CD14-positive monocyte (primary cell): ENCODE measurements around the gene ABCA2. TPM values are rescaled to one million over a fixed set of nuclear protein-coding genes. Genes with fewer than 3 reads are reported as not detected.

Source experiments
- DNase-seq, 3 donors: peaks; one replicate each; pipeline ENCODE4 v3.0.0-alpha.2; 2011 to 2022
- H2AFZ ChIP-seq: 2 replicates; pipeline ENCODE4 v1.6.0; 2012; ENCODE audit warnings: mild to moderate bottlenecking, low read depth, low read length, inconsistent platforms; ENCODE audit not compliant: insufficient read depth, poor library complexity, severe bottlenecking
- H3K27ac ChIP-seq, 2 donors: 1 replicate in 1 of 2; 2 replicates in 1 of 2; pipeline ENCODE4 v1.5.1; 2012 to 2013; ENCODE audit warnings: low read length in 2 of 2, control low read depth in 1 of 2, inconsistent platforms in 1 of 2, low read depth in 1 of 2, mild to moderate bottlenecking in 1 of 2
- H3K27me3 ChIP-seq, 2 donors: one replicate each; pipeline versions ENCODE4 v1.6.0 to v1.6.1; 2011 to 2013; ENCODE audit warnings: low read length in 2 of 2; ENCODE audit not compliant: control insufficient read depth in 2 of 2, insufficient read depth in 2 of 2
- H3K36me3 ChIP-seq, 2 donors: replicated peaks in 1 of 2; 1 replicate in 1 of 2; 2 replicates in 1 of 2; pipeline versions ENCODE4 v1.5.1 to v1.6.1; 2012 to 2013; ENCODE audit warnings: low read length in 2 of 2, control low read depth in 1 of 2, inconsistent platforms in 1 of 2, mild to moderate bottlenecking in 1 of 2; ENCODE audit not compliant: insufficient read depth in 2 of 2, control insufficient read depth in 1 of 2
- H3K4me1 ChIP-seq, 2 donors: 1 replicate in 1 of 2; 2 replicates in 1 of 2; pipeline versions ENCODE4 v1.5.1 to v1.6.1; 2012 to 2013; ENCODE audit warnings: low read length in 2 of 2, control low read depth in 1 of 2, inconsistent platforms in 1 of 2, mild to moderate bottlenecking in 1 of 2, moderate library complexity in 1 of 2; ENCODE audit not compliant: insufficient read depth in 2 of 2, control insufficient read depth in 1 of 2
- H3K4me2 ChIP-seq: replicated peaks from 2 replicates; pipeline ENCODE3; 2012; ENCODE audit warnings: low read length, moderate library complexity, mild to moderate bottlenecking; ENCODE audit not compliant: poor library complexity, severe bottlenecking; ENCODE audit errors: extremely low read depth
- H3K4me3 ChIP-seq, 3 experiments: fragments of 200-600 bp in 1 of 3; sonication (generic) in 1 of 3; replicated peaks in 1 of 3; 1 replicate in 2 of 3; 2 replicates in 1 of 3; pipeline ENCODE4 v1.5.1; 2011 to 2013; ENCODE audit warnings: low read length in 3 of 3, mild to moderate bottlenecking in 3 of 3, control low read depth in 2 of 3, low read depth in 2 of 3, inconsistent platforms in 1 of 3, moderate library complexity in 1 of 3
- H3K79me2 ChIP-seq: 2 replicates; pipeline ENCODE4 v1.6.0; 2012; ENCODE audit warnings: mild to moderate bottlenecking, control low read depth, inconsistent platforms, low read length, moderate library complexity; ENCODE audit not compliant: insufficient read depth
- H3K9ac ChIP-seq: 2 replicates; pipeline ENCODE4 v1.6.0; 2017; ENCODE audit warnings: low read length, mild to moderate bottlenecking; ENCODE audit not compliant: insufficient read depth, poor library complexity, severe bottlenecking
- H3K9me3 ChIP-seq, 2 donors: replicated peaks in 1 of 2; 1 replicate in 1 of 2; 2 replicates in 1 of 2; pipeline versions ENCODE4 v1.5.1 to v1.6.1; 2012 to 2013; ENCODE audit warnings: low read length in 2 of 2, control low read depth in 1 of 2; ENCODE audit not compliant: control insufficient read depth in 1 of 2, insufficient read depth in 1 of 2
- H4K20me1 ChIP-seq: 2 replicates; pipeline ENCODE4 v1.6.0; 2012; ENCODE audit warnings: mild to moderate bottlenecking, low read length, control low read depth, moderate library complexity; ENCODE audit not compliant: insufficient read depth
- H3K27ac Mint-ChIP-seq, 7 donors: one replicate each; pipeline ENCODE4 v1.8.0; 2020; ENCODE audit warnings: mild to moderate bottlenecking in 7 of 7, mixed read lengths in 7 of 7, moderate library complexity in 6 of 7, inconsistent platforms in 2 of 7
- H3K27me3 Mint-ChIP-seq, 3 donors: one replicate each; pipeline ENCODE4 v1.8.0; 2021 to 2022; ENCODE audit warnings: low read depth in 3 of 3, mild to moderate bottlenecking in 3 of 3, mixed read lengths in 3 of 3, moderate library complexity in 3 of 3, inconsistent platforms in 1 of 3
- H3K36me3 Mint-ChIP-seq, 2 donors: one replicate each; pipeline ENCODE4 v1.8.0; 2020; ENCODE audit warnings: mixed read lengths in 2 of 2, inconsistent platforms in 1 of 2, mild to moderate bottlenecking in 1 of 2
- H3K4me1 Mint-ChIP-seq: one replicate; pipeline ENCODE4 v1.8.0; 2020; ENCODE audit warnings: mild to moderate bottlenecking, mixed read lengths
- H3K4me3 Mint-ChIP-seq, 2 donors: one replicate each; pipeline ENCODE4 v1.8.0; 2020; ENCODE audit warnings: mild to moderate bottlenecking in 2 of 2, mixed read lengths in 2 of 2, moderate library complexity in 1 of 2
- H3K9me3 Mint-ChIP-seq, 7 donors: one replicate each; pipeline ENCODE4 v1.8.0; 2020 to 2022; ENCODE audit warnings: mixed read lengths in 7 of 7, mild to moderate bottlenecking in 6 of 7, moderate library complexity in 6 of 7, inconsistent platforms in 2 of 7
- WGBS: methylation state at CpG from one replicate; pipeline ENCODE4 v1.1.5; 2013; ENCODE audit warnings: missing lambda C conversion rate; ENCODE audit not compliant: insufficient coverage; 5-methylcytosine and 5-hydroxymethylcytosine counted together
- intact Hi-C, 2 donors: fragments of 100-400 bp; cut with micrococcal nuclease; formaldehyde crosslinking; loops; one replicate each; pipeline versions ENCODE4 v1.15.0 to v1.15.1; 2023
- polyA plus RNA-seq, 3 donors: library from polyadenylated mRNA; depleted of rRNA in 1 of 3; unstranded in 2 of 3; stranded (reverse) in 1 of 3; fragments of 300-500 nt in 2 of 3; fragments of >200 nt in 1 of 3; fragmentation: Illumina TruSeq in 2 of 3; gene quantifications; 1 replicate in 2 of 3; 2 replicates in 1 of 3; pipeline ENCODE4 v1.2.3, GENCODE V29; 2012 to 2021
- TF ChIP-seq, protein P1 (sequence below): fragments of 200-600 bp; IDR thresholded peaks from one replicate; pipeline ENCODE4 v1.8.0; 2022; ENCODE audit warnings: antibody characterized with exemption, mild to moderate bottlenecking

The ABCA2 gene
- polyA plus RNA-seq, 3 donors = 0.18 to 30.7 (median 0.40) TPM

DNA sequence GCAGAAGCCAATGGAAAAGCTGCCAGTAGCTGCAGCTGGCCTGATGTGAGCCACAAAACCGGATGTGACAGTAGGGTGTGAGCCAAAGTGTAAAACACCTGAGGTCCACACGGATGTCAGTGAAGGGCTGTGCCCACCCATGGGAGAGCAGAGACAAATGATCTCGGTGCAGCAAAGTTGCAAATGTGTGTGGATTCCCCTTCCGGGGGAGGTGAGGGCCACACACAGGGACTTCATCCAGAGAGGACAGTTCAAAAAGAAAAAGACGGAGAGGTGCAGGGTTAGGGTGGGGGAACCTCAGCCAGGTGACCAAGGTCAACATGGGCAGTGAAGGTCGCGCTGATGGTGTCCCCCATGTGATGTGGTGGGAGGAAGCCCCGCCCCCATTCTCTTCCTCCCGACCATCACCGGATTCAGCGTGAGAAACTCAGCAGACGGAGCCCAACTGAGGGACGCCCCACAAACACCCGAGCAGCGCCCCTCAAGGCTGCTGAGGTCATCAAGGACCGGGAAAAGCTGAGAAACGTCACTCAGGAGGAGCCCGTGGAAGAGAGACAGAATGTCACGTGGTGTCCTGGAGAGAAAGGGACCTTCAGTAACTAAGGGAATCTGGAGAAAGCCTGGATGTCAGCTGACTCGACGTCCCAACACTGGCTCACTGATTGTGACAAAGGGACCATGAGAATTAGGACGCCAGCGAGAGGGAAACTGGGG, 62.1 kb downstream of the ABCA2 start:
- H4K20me1 ChIP-seq = no peaks in the 10 kb centered on the region
- peak overlapping the region; percentile 39 to 73 for H3K4me3 Mint-ChIP-seq
- peaks cover 10 to 17% of the 10 kb centered on the region in 2 donors for H3K4me1 ChIP-seq
- H3K27me3 ChIP-seq = no peaks in the 10 kb centered on the region
- peaks cover 0 to 2% (median 0%) of the 10 kb centered on the region in 7 donors for H3K9me3 Mint-ChIP-seq
- no peaks in the 10 kb centered on the region for H3K36me3 Mint-ChIP-seq
- DNase-seq = peak in 2 of 3 donors; percentile 12 to 52
- no peak overlapping the region for H2AFZ ChIP-seq
- TF ChIP-seq, protein P1, sequence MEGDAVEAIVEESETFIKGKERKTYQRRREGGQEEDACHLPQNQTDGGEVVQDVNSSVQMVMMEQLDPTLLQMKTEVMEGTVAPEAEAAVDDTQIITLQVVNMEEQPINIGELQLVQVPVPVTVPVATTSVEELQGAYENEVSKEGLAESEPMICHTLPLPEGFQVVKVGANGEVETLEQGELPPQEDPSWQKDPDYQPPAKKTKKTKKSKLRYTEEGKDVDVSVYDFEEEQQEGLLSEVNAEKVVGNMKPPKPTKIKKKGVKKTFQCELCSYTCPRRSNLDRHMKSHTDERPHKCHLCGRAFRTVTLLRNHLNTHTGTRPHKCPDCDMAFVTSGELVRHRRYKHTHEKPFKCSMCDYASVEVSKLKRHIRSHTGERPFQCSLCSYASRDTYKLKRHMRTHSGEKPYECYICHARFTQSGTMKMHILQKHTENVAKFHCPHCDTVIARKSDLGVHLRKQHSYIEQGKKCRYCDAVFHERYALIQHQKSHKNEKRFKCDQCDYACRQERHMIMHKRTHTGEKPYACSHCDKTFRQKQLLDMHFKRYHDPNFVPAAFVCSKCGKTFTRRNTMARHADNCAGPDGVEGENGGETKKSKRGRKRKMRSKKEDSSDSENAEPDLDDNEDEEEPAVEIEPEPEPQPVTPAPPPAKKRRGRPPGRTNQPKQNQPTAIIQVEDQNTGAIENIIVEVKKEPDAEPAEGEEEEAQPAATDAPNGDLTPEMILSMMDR = no peak
- 31% methylated on average over 16 of the region's 23 CpGs for WGBS
- intact Hi-C loops = no loop called here
- no peaks in the 10 kb centered on the region for H3K79me2 ChIP-seq
- H3K4me1 Mint-ChIP-seq = peaks cover 16% of the 10 kb centered on the region
- H3K9ac ChIP-seq = no peak overlapping the region
- H3K36me3 ChIP-seq = no peaks in the 10 kb centered on the region
- no peaks in the 10 kb centered on the region for H3K9me3 ChIP-seq
- H3K4me3 ChIP-seq = no peak overlapping the region
- peaks cover 8 to 18% (median 14%) of the 10 kb centered on the region in 3 donors for H3K27me3 Mint-ChIP-seq
- H3K27ac ChIP-seq = no peak overlapping the region
- H3K4me2 ChIP-seq = no peak overlapping the region
- H3K27ac Mint-ChIP-seq = peak overlapping the region in 1 of 7 donors; percentile 54

DNA sequence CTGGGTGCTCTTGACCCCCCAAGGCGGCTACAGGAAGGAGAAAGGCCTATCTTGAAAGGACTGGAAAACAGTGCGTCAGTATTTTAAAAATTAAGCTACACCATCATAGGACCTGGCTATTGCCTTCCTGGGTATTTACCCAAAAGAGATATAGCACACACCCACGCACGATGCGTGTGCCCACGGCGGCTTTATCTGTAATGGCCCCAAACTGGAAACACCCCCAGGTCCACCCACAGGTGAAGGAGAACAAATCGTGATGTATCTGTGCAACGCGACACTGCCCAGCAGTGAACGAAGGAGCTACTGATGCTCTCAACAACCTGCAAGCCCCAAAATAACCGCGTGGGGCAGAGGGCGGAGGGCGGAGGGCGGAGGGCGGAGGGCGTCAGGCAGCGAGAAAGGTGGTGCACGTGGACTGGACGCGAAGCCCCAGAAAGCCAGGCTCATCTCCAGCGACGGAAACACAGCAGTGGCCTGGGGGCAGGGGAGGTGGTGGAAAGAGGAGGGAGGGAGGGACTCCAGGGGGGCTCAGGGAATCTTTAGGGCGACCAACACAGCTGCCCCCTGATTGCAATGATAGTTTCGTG, 63.1 kb downstream of the ABCA2 start:
- Histone ChIP-seq H3K36me3 (no peaks in the 10 kb centered on the region), H3K27me3 (no peaks in the 10 kb centered on the region), H3K27ac (no peak overlapping the region), H4K20me1 (no peaks in the 10 kb centered on the region), H2AFZ (peak overlapping the region; percentile 23), H3K4me2 (no peak overlapping the region), H3K4me1 (peaks cover 10 to 17% of the 10 kb centered on the region in 2 donors), H3K4me3 (no peak overlapping the region), H3K79me2 (no peaks in the 10 kb centered on the region), H3K9ac (no peak overlapping the region), H3K9me3 (no peaks in the 10 kb centered on the region)
- peaks cover 0 to 2% (median 0%) of the 10 kb centered on the region in 7 donors for H3K9me3 Mint-ChIP-seq
- intact Hi-C loops = no loop called here
- H3K4me3 Mint-ChIP-seq = no peak overlapping the region
- H3K36me3 Mint-ChIP-seq = no peaks in the 10 kb centered on the region
- 90% methylated on average over 21 of the region's 26 CpGs for WGBS
- H3K27me3 Mint-ChIP-seq = peaks cover 9 to 20% (median 14%) of the 10 kb centered on the region in 3 donors
- DNase-seq = no peak
- TF ChIP-seq, protein P1 = no peak
- no peak overlapping the region for H3K27ac Mint-ChIP-seq
- peaks cover 16% of the 10 kb centered on the region for H3K4me1 Mint-ChIP-seq
